HG02885 (cell line): ENCODE results near the gene LNP1.
"Not testable (repeated sequence)": the region's sequence is repeated elsewhere in the genome, so short reads cannot be mapped to it uniquely, and the experiment has no call there.

Source experiments
- ATAC-seq: cut with Tn5 transposase; IDR thresholded peaks from one replicate; pipeline ENCODE4 v1.9.1; 2021; ENCODE audit warnings: mild to moderate bottlenecking; ENCODE audit not compliant: unreplicated experiment, poor library complexity

The LNP1 gene

GRCh38 chr3:100468676-100469075 is 67.3 kb downstream of the LNP1 start:
- no peak for ATAC-seq

GRCh38 chr3:100470951-100471350 is 69.6 kb downstream of the LNP1 start:
- ATAC-seq, result no peak

- no peak for ATAC-seq
These were observed 70.1 kb downstream of the LNP1 start for GRCh38 chr3:100471444-100471843.

GRCh38 chr3:100477851-100478360 is 76.6 kb downstream of the LNP1 start:
- not testable (repeated sequence) for ATAC-seq

GRCh38 chr3:100478521-100478920 is 77.2 kb downstream of the LNP1 start:
- ATAC-seq, result not testable (repeated sequence)

GRCh38 chr3:100480081-100480480 is 78.7 kb downstream of the LNP1 start:
- ATAC-seq, result no peak

GRCh38 chr3:100482176-100482575 is 80.8 kb downstream of the LNP1 start:
- ATAC-seq, result no peak

GRCh38 chr3:100483529-100483928 is 82.2 kb downstream of the LNP1 start:
- no peak for ATAC-seq

GRCh38 chr3:100486808-100487207 is 85.5 kb downstream of the LNP1 start:
- ATAC-seq, result no peak

GRCh38 chr3:100489118-100489517 is 87.8 kb downstream of the LNP1 start:
- ATAC-seq, result no peak

GRCh38 chr3:100492059-100493006 is 91.0 kb downstream of the LNP1 start, which contains the start of gene TMEM45A:
Gene TMEM45A, plus strand, starts transcription at chr3:100492619. Its CDS starts 62,593 bp downstream, at chr3:100555212.
- peak; percentile 99 for ATAC-seq

- ATAC-seq, result peak; percentile 19
These were observed 95.4 kb downstream of the LNP1 start for GRCh38 chr3:100496711-100497261.

GRCh38 chr3:100499651-100500050 is 98.3 kb downstream of the LNP1 start:
- no peak for ATAC-seq

GRCh38 chr3:100500320-100500880 is 99.1 kb downstream of the LNP1 start:
- ATAC-seq, result no peak

- ATAC-seq, result no peak
These were observed 102.1 kb downstream of the LNP1 start for GRCh38 chr3:100503448-100503847.
